ENCODE measurements around the gene CCNB2.
"Not testable (repeated sequence)": the region's sequence is repeated elsewhere in the genome, so short reads cannot be mapped to it uniquely, and the experiment has no call there.

The CCNB2 gene

DNA sequence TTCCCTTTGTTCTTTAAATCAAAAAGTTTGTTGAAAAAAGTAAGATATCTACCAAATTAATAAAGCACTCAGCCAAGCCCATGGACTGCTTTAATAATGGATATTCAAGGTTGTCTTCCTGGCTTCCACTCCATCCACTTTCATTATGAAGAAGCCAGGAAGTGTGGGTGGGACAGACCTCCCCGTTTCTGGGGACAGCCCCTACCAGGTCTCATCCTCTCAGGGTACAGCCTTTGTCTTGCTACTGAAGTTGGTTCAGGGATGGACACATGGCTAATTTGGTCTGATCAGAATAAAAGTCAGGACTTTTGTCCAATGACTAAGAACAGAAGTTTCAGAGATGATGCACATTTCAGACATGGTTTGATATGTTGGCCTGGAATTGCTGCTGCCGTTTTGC, 32.6 kb downstream of the CCNB2 start:
- DNase-seq = no peak

DNA sequence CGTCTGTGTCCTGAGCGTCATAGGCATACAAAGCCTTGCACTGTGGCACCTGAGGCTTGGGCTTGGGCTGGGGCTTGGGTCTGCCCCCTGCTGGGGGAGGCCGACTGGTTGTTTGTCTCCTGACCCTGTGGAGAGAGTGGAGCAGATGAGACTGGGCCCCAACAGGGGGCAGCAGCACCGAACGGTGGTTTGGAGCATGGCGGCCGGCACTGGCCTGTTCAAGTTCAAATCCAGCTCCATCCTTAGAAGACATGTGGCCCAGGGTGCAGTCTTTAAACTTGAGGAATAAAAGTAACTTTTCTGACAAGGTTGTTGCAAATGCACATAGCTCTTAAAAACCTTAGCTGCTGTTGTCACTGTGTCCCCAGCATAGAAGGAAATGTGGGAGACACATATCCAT, 33.3 kb downstream of the CCNB2 start:
- DNase-seq = no peak

DNA sequence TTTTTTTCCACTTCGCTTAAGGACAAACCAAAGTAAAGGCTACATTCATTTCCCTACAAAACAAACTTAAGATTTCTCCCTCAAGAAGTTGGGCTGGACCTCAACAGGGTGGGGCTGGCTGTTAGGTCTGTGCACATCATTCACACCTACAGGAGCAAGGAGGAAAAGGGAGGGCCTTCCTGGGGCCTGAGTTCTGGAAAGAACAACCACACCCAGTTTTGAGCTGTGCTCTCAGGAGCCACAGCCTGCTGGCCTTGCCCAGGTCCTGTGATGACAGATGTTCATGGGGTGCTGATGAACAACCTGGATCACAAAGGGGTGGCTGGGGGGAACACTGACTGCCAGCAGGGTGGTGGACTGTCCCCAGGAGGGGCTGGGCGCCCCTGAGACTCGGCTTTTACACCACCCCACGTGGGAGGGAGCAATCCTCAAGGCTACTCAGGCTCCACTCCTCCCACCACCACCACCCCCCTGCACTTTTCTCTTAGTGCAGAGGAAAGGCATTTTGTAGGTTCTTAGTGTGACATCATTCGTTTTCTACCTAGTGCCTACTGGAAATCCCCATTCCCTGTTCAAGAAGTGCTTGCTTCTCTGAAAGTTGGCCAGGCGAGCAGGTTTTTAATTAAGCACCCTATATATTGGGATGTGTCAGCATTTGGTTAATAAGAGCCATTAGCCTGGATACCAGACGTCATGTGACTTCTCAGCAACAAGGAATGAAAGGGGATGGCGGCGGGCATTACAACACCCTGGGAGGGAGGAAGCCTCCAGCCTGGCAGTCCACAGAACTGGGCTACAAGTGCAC, 35.7 kb downstream of the CCNB2 start:
- DNase-seq = no peak

DNA sequence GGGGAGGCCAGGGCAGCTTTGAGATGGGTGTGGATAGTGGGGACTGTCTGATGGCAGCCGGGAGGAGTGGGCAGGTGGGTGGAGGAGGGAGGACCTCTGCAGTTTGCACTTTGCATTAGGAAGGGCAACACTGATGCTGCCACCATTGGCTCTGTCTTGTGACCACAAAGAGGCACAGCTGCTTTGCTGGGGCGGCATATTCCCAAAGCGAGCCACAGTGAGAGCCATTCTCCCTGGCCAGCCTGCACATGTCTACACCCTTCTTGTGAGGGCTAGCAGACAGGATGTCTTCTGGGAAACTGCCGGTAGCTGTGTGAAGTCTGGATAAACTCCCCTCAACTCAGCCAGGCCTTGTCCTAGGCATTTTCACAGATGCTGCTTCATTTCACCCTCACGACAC, 38.3 kb downstream of the CCNB2 start:
- DNase-seq = no peak

DNA sequence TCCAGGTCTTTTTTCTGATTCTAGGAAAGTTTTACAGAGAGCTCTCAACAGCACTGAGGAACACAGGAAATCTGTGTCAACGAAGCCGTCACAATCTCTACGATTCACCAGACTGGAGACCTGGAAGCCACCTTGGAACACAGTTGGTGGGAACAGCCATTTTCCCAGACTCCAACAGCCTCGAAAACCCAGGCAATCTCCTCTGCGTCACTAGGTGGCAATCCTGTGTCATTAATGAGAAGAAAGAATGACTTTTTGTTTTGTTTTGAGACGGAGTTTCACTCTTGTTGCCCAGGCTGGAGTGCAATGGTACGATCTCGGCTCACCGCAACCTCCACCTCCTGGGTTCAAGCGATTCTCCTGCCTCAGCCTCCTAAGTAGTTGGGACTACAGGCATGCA, 39.6 kb downstream of the CCNB2 start:
- DNase-seq = not testable (repeated sequence)

DNA sequence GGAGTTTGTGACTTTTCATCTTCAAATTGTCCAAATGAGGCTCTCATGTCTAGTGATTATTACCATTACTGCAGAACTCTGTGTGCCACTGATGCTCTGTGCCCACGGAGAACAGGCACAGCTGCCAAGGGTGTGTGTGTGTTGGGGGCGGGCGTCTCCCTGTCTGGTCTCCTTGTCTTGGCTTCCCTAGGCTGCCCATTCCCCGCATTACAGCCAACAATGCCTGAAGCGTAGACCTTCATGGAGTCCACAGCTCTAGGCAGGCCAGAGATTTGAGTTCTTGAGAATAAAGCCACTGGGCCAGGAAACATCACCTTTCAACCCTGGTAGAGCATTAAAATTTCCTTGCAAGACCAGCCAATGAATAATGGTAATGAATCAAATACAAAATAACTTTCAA, 42.7 kb downstream of the CCNB2 start:
- DNase-seq = no peak

DNA sequence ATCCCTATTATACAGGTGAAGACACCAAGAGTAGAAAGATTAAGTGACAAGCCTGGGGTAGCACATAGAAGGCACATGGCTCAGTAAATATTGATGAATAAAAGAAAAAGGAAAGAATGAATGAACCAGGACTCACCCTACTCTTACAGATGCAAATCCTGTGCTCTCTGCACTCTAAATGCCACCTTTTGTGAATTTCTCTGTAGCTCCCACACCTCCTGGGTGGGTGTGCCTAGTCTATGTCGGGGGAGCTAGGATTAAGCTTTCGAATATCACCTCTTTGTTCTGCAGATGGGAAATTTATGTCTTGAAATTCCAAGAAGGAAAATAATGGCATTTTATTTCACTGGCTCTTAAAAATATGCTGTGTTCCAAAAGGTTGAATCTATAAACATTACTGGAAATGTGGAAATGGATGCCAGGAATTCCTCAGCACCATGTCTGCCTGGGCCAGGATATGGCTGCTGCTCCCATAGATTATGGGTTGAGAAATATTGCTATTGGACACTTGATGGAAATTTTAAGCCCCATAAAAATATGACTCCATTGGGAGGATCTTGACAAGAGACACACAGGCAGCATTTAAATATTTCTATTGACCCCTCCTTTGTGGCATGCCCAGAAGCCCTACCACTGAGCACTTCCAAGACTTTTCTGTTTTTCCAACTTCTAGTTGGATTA, 43.3 kb downstream of the CCNB2 start:
- DNase-seq = no peak

DNA sequence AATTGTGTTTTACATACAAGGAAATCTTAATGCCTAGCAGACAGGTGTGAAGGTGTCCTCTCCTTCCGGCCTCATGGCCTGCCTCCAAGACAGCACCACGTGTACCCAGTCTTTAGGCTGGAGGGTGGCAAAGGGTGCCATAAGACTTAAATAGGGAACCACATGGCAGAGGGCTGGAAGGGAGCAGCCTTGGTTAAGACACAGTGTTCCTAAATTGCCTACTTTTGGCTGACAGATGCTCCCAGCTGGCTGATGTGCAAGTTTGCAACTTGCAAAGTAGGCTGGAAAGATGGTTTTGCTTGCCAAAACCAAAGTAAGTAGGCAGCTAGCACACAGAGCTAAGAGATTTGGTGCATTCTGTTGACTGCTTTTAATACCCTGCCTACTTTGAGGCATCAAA, 45.2 kb downstream of the CCNB2 start:
- no peak for DNase-seq

DNA sequence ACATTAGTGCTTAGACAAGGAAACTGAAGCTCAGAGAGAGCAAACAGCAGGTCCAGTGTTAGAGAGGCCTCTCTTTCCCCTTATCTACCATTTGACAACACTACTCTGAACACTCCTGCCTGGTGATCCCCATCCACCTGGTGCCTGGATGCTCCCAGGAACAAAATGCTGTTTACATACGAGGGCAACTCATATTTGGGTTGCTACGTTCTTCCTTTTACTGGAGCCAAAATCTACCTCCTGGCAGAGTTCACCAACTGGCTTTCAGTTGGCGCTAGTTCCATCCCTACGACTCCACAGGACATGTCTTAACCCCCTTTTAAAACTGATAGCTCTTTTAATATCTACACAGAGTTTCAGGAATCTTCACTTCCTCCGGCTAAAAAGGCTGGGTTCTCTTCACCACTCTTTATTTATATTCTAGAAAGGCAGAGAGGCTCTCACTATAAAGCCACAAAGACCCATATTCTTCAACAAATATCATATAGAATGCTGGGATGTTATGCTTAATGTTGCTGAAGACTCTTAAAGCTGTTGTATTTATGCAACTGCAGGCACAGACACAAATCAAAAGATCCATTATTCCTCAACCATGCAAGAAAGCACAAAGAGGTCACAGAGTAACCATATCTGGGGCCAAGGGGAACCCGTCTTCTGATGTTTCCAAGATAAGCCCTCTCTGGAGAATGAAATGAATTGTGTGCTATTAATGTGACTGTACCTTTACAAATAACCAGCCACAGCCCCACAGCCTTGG, 47.9 kb downstream of the CCNB2 start:
- no peak for DNase-seq

DNA sequence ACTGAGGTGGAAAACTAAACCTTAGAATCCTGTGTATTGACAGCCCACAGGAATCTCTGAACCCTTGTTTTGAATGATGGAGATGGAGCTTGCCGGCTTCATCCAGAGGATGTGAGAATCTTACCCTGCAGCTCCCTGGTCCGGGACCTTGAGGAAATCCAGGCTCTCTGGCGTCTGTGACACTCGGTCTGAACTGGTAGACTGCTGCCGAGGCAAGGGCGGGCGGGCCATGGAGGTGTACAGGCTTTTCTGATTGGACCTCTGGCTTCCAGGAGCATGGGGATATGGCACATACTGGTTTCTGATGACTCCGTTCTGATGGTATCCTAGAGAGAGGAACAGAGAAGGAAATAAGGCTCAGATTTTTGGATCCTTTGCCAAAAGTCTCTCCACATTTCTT, 48.5 kb downstream of the CCNB2 start:
- DNase-seq = no peak

DNA sequence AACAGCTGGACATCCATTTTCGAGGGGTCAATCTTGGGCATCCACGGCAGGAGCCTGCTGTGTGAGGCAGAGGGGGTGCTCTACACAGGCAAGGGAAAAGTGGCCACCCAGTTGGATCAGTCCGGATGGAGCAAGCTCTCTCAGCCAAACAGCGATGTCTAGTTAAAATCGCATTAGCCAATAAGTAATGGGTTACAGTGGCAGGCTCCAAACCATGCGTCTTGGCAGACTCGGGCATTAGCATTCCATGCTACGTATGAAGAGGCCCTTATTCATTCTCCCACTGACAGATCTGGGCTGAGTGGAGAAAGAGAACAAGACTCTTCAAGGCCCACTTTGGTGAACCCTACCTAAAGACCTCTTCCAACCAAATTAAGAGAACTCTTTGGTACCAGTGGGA, 49.3 kb downstream of the CCNB2 start:
- no peak for DNase-seq

DNA sequence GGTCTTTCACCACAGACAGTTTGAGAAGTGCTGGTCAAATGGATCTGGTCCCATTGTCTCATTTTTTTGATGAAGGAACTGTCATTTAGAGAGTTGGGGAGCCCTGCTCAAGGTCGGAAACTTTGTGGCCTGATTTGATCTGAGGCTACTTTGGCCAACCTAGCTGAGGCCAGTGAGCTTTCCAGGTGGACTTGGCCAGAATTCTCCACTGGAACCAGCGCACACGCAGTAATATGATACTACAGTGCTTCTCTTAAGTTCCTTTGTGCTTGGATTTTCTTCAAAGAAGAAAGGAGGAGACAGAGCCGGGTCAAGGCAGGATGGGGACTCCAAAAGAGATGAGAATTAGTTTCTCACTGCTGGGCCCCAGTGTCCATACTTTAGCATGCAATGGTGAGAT, 50.5 kb downstream of the CCNB2 start:
- no peak for DNase-seq

DNA sequence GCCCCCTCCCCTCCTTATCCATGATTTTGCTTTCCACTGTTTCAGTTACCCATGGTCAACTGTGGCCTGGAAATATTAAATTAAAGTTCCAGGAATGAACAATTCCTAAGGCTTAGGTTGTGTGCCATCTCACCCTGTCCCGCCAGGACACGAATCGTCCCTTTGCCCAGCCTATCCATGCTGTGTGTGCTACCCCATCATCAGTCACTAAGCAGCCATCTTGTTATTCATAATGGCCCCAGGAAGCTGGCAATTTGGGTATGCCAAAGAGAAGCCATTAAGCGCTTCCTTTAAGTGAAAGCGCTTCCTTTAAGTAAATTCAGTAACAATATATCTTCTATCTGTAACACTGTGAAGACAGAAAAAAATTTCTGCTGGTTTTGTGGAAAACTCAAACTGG, 52.5 kb downstream of the CCNB2 start:
- no peak for DNase-seq

DNA sequence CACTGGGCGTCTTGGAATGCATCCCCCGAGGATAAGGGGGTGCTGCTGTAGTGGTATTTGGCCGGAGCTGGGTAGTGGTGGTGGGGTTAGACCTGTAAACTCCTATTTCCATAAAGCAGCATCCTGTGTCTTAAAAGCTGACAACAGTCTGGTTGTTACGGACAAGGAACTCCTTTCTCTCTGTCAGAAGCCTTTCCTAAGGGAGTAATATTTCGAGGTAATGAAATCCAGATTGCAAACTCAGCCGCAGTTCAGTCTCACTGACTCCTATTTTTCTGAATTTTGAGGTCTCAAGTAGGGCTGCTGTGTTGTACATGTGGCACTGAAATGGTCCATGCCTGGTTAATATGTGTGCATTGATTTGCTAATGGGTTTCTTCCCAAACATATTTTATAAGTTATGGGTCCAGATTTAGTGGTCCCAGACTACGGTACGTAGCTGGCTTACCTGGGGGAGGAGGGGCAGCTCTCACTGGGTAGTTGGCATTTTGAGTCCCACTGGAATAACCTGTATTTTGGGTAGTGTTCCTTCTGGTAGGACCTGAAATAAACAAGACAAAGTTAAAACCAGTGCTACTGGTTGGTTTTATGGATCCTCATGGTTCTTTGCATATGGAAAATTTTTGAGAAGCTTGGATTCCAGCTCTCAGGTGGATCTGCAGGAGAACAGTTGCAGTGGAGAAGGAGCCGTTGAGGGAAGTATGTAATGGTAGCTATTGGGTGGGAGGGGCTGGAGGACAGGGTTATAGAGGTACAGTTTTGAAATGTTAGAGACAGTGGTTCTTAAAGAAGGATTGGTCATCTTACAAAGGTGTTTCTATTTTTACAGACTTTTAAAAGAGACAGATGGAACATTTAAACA, 53.1 kb downstream of the CCNB2 start:
- no peak for DNase-seq

DNA sequence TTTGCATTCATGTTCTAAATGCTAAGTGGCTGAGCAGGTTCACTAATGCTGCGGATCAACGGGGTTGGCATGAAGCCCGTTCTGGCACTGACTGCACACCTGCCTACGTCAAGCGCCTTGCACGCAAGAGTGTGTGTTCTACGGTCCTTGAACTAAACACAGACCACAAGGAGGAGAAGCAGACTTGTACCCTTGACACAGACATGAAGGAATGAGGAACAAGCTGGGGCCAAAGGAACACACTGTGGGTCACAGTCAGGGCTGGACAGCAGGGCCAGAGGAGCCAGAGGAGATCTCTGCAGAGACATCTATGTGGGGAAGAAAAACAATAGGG, 53.7 kb downstream of the CCNB2 start:
- DNase-seq = no peak

DNA sequence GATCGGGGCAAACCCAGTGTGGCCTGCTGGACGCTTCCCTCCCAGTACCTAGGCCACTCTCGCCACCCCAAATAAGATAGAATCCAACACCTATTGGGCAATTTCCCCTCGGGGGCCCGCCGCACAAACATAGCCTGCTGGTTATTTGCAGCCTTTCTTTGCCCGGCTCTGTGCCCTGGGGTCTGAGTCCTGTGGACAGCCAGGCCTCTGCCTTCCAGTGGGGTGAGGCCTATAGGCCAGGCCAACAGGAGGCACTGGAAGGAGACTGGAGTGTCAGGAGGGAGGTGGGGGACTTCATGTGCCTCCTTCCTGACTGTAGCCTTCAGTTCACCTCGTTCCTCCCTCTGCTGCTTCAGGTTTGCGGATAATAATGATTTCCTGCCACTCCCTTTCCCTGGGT, 54.3 kb downstream of the CCNB2 start:
- DNase-seq = no peak

DNA sequence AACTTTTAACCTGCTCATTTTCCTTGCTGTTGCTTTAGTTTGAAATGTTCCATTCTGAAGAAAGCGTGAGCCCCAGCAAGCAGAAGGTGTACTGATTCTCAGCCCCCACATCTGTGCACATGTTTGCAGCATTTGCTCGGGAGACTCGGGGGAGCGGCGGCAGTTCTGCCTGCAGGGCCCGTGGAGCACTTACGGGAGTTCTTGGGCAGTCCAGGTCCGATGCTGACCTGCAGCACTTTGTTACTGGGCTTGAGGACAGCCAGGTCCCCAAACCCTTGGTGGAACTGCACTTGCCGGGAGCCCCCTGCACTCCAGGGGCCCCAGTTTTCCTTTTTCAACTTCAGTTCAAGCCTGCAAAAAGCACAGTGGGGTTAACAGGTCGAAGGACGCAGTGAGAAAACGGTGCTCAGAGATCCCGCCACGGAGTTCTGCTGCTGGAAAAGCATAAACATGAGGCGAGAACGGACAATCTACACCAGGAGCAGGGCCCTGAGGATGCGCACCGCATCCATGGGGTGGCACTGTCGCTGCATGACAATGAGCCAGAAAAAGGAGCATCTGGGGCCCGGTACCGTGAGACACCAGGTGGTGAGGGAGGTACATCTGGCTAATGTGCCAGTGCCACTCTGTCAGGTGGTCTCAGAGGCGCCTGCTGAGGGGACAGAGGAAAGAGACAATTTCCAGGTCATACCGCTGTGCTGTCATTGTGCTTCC, 56.1 kb downstream of the CCNB2 start:
- DNase-seq = no peak

DNA sequence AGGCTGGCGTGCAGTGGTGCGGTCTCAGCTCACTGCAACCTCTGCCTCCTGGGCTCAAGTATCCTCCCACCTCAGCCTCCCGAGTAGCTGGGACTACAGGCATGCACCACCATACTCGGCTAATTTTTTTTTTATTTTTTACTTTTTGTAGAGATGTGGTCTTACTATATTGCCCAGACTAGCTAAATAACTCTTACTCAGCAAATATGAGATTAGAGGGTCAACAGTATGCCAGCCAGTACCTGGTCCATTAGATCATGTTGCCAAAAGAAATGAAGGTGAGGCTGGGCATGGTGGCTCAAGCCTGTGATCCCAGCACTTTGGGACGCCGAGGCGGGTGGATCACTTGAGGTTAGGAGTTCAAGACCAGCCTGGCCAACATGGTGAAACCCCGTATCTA, 57.1 kb downstream of the CCNB2 start:
- DNase-seq = not testable (repeated sequence)

DNA sequence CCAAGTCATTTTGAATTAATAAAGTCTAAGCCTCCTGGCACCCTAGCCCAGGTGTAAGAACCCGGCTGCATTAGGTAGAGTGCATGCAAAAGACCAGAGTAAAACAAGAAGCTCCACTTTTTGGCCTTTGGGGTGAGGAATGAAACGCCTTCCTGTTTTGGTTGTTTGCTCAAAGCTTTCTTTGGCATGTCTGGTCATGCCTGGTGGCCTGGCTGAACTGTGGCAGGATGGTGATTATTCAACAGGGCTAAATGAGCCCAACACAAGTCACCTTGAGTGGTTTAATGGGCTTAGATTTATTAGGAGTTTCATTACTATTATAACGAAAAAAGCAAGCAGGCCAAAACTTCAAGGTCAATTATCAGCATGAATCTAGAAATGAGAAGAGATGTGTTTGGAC, 60.8 kb downstream of the CCNB2 start:
- no peak for DNase-seq

DNA sequence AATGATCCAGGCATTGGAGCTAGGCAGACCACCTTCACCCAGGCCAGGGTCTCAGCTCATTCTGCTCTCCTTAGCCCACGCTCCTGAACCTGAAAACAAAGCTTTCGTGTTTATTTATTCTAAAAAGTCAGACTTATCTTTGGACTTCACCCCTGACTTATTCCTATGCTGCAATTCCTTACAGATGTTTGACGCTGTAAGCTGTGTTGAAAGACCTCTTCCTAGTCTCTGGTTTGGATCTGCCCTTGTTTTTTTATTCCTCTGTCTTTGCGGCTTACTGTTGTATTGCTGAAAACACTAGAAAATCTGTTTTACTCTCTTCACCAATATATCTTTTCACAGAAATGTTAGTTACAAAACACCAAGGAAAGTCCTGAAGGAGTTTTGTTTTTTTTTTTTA, 61.2 kb downstream of the CCNB2 start:
- DNase-seq = no peak

DNA sequence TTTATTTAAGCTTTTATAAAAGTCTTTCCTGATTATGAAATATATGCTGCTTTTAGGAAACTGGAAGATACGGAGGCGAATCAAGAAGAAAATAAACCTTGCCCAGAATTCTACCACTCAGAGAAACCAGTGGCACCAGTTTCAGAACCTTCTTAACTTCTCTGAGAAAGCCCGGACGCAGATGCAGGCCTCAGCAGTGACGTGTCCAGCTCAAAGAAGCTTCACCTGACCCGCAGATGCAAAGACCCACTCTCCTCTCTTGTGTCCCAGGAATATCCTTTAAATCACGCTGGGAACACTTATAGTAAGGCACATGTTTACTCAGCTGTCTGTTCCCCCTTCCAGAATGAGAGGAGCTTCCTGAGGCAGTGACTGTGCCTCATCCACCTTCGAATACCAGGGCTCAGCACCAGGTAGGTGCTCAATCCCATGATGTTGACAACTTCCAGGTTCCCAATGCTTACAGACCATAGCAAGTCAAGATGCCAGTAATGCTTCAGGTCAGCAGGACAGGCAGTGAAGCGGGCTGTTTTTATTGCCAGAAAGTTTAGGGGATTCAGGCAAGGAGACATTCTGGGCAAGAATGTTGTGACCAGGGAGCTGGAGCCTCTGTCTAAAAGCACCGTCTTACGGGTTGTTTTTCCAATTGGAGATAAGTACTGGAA, 61.8 kb downstream of the CCNB2 start:
- no peak for DNase-seq

DNA sequence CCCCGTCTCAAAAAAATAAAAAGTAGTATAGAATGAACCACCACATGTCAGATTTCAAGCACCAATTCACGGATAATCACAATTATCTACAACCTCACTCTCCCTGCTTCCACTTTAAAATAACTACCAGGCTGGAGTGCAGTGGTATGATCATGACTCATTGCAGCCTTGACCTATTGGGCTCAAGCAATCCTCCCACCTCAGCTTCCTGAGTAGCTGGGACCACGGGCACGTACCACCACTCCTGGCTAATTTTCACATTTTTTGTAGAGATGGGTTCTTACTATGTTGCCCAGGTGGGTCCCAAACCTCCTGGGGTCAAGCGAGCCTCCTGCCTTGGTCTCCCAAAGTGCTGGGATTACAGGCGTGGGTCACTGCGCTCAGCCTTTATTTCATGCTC, 63.6 kb downstream of the CCNB2 start:
- DNase-seq = no peak

All from T1000 (cell line).